Loucy (cell line): ENCODE results near the gene GNA12.

ENCODE experiments used
- CTCF ChIP-seq: fragments of 200-600 bp; sonication (generic); conservative IDR thresholded peaks from 2 replicates; pipeline ENCODE4 v1.5.1; 2014; ENCODE audit warnings: mild to moderate bottlenecking, antibody characterized with exemption, low read length
- EZH2phosphoT487 ChIP-seq: fragments of 200-600 bp; IDR thresholded peaks from 2 replicates; pipeline ENCODE4 v1.6.1; 2018; ENCODE audit warnings: antibody characterized with exemption, mild to moderate bottlenecking, moderate library complexity, borderline replicate concordance

GRCh38 chr7:2856388-2857169 lies 12.5 kb upstream of the GNA12 start:
- TF ChIP-seq EZH2phosphoT487 (no peak), CTCF (no peak)
